GM12878 (cell line): ENCODE results near the gene PID1. TPM values are rescaled to one million over a fixed set of nuclear protein-coding genes. Genes with fewer than 3 reads are reported as not detected.

Source experiments
- ATAC-seq: fragments of 200-7000 bp; cut with Tn5 transposase; 3 replicates; pipeline ENCODE4 v1.9.1; 2020; ENCODE audit warnings: mild to moderate bottlenecking, moderate library complexity
- BruUV-seq: library from RNA; stranded (reverse); fragments of 400-500 nt; replicated peaks from 2 replicates; lab custom pipeline; 2021; lab: Mats Ljungman, UMichigan
- CTCF ChIA-PET: fragments of 300-600 bp; sonication (Branson Sonifier 250); formaldehyde crosslinking; extraction: SDS; loops from one replicate; lab custom pipeline; 2021; ENCODE audit warnings: inconsistent platforms; lab: Yijun Ruan, JAX
- POLR2A ChIA-PET: fragments of 350-600 bp; formaldehyde crosslinking; extraction: SDS; loops from one replicate; lab custom pipeline; 2021; ENCODE audit warnings: inconsistent platforms; lab: Charles Lee
- RAD21 ChIA-PET: fragments of 300-600 bp; sonication (Branson Sonifier 250); formaldehyde crosslinking; loops from one replicate; lab custom pipeline; 2023; ENCODE audit warnings: antibody characterized with exemption; ENCODE audit not compliant: unreplicated experiment; lab: Charles Lee
- SMC1A ChIA-PET: fragments of 300-600 bp; sonication (Branson Sonifier 250); formaldehyde crosslinking; loops from one replicate; lab custom pipeline; 2023; ENCODE audit not compliant: unreplicated experiment, uncharacterized antibody; lab: Charles Lee
- DNase-seq: peaks from one replicate; pipeline ENCODE4 v3.0.0-alpha.2; 2011; ENCODE audit warnings: low read depth, low spot score
- FAIRE-seq: peaks from 3 replicates; lab custom pipeline; 2011; peaks lifted over from hg19 to GRCh38; lab: Jason Lieb, UNC
- H2AFZ ChIP-seq: 2 replicates; pipeline ENCODE4 v1.6.0; 2011; ENCODE audit warnings: low read depth, low read length, control low read depth; ENCODE audit not compliant: control insufficient read depth
- H3K27ac ChIP-seq: 2 replicates; pipeline ENCODE4 v1.5.1; 2011; ENCODE audit warnings: control low read depth; ENCODE audit not compliant: control insufficient read depth, insufficient read depth
- H3K27me3 ChIP-seq, 2 experiments: replicated peaks in 1 of 2; 2 replicates each; pipeline versions ENCODE4 v1.6.0 to v1.6.1; 2011; ENCODE audit warnings: low read length in 1 of 2; ENCODE audit not compliant: control insufficient read depth in 2 of 2, insufficient read depth in 2 of 2
- H3K36me3 ChIP-seq, 2 experiments: 2 replicates each; pipeline ENCODE4 v1.5.1; 2011; ENCODE audit warnings: low read length in 1 of 2; ENCODE audit not compliant: control insufficient read depth in 2 of 2, insufficient read depth in 2 of 2
- H3K4me1 ChIP-seq: 2 replicates; pipeline ENCODE4 v1.6.1; 2011; ENCODE audit warnings: mild to moderate bottlenecking, low read length, moderate library complexity, mixed read lengths; ENCODE audit not compliant: control insufficient read depth, insufficient read depth
- H3K4me2 ChIP-seq: 2 replicates; pipeline ENCODE4 v1.6.0; 2011; ENCODE audit warnings: control low read depth; ENCODE audit not compliant: control insufficient read depth, insufficient read depth
- H3K4me3 ChIP-seq: fragments of 200-600 bp; sonication (generic); 2 replicates; pipeline ENCODE4 v1.5.1; 2016
- H3K79me2 ChIP-seq: 2 replicates; pipeline ENCODE4 v1.6.0; 2011; ENCODE audit warnings: low read length; ENCODE audit not compliant: control insufficient read depth, insufficient read depth
- H3K9ac ChIP-seq: 2 replicates; pipeline ENCODE4 v1.8.0; 2011; ENCODE audit warnings: low read length, control low read depth, mixed read lengths; ENCODE audit not compliant: control insufficient read depth, insufficient read depth
- H3K9me3 ChIP-seq: replicated peaks from 3 replicates; pipeline ENCODE4 v1.5.1; 2011; ENCODE audit warnings: mild to moderate bottlenecking, low read length; ENCODE audit not compliant: control insufficient read depth, insufficient read depth
- H4K20me1 ChIP-seq: 2 replicates; pipeline ENCODE4 v1.6.0; 2011; ENCODE audit not compliant: control insufficient read depth, insufficient read depth
- ASH2L ChIP-seq: fragments of 300-600, 200-600 bp; sonication (generic); IDR thresholded peaks from 2 replicates; pipeline ENCODE4 v1.6.1; 2017; ENCODE audit warnings: low read depth, mild to moderate bottlenecking, borderline replicate concordance
- CHD1 ChIP-seq: IDR thresholded peaks from 2 replicates; pipeline ENCODE4 v1.6.1; 2012; ENCODE audit warnings: low read depth, low read length, improper control_type of control experiment
- FOS ChIP-seq: IDR thresholded peaks from 3 replicates; pipeline ENCODE4 v1.6.1; 2011; ENCODE audit warnings: borderline replicate concordance; ENCODE audit not compliant: insufficient read length; ENCODE audit errors: extremely low read depth
- PKNOX1 ChIP-seq: fragments of 450-650 bp; IDR thresholded peaks from 2 replicates; pipeline ENCODE4 v1.6.1; 2016; ENCODE audit warnings: mild to moderate bottlenecking
- POLR2AphosphoS5 ChIP-seq: IDR thresholded peaks from 2 replicates; pipeline ENCODE4 v1.6.1; 2011; ENCODE audit warnings: mild to moderate bottlenecking, low read length, inconsistent platforms
- WGBS: methylation state at CpG from one replicate; pipeline ENCODE4 v1.1.6; 2016; ENCODE audit warnings: low lambda C conversion rate; ENCODE audit not compliant: insufficient replicate concordance, insufficient coverage; ENCODE audit errors: missing lambda C conversion rate; 5-methylcytosine and 5-hydroxymethylcytosine counted together
- in situ Hi-C: fragments of 300-500 bp; cut with MboI; formaldehyde crosslinking; loops from 9 replicates; pipeline ENCODE4 v1.14.3; 2018; ENCODE audit warnings: mixed read lengths
- intact Hi-C: fragments of 100-400 bp; cut with micrococcal nuclease; formaldehyde crosslinking; loops from one replicate; pipeline ENCODE4 v1.14.2; 2022; ENCODE audit not compliant: unreplicated experiment
- polyA plus RNA-seq, 11 experiments: library from polyadenylated mRNA; depleted of rRNA in 4 of 11; unstranded in 6 of 11; stranded (reverse) in 5 of 11; fragments of >200 nt; fragmentation: Nextera tagmentation in 4 of 11; fragmentation: Illumina TruSeq in 1 of 11; extraction: Ambion mirVana in 4 of 11; extraction: Trizol in 1 of 11; gene quantifications; 1 replicate in 1 of 11; 2 replicates in 10 of 11; pipeline versions ENCODE4 v1.2.1 to v1.2.3, GENCODE V29; 2011 to 2016; ENCODE audit warnings: inconsistent platforms in 2 of 11, missing spikeins in 2 of 11, low read depth in 1 of 11
- total RNA-seq, 4 experiments: library from RNA; depleted of rRNA in 3 of 4; stranded (reverse); fragments of >200 nt in 3 of 4; fragmentation: Illumina TruSeq in 1 of 4; extraction: Trizol in 1 of 4; gene quantifications; 2 replicates each; pipeline versions ENCODE4 v1.2.1 to v1.2.3, GENCODE V29; 2013 to 2021

The PID1 gene
- total and polyA plus RNA-seq, 10 of the 15 experiments (the other 5 are each of a cell fraction or from before 2014, with no cell fraction given), result not detected

DNA sequence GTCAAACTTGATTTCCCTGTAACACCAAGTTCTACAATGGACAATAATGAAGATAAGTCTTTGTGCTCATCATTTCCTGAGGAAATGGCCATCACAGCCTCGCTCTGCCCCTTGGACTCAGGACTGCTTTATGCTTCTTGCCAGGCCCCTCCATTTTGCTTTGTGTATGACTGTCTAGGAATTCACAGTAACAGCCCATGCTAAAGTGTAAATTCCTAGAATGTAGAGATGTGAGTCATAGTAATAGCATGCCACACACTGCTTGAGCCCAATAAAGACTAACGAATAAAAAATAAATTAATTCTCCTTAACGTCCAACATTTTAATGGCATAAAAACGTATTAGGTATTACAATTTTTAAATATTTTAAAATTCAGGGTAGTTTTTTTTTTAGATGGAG lies 226.5 kb downstream of the PID1 start (continued):
- TF ChIP-seq POLR2AphosphoS5, result no peak
- TF ChIP-seq FOS, result no peak

- ATAC-seq, result no peak
Observed at GRCh38 chr2:229043681-229044080, 227.4 kb downstream of the PID1 start.

More at GRCh38 chr2:229043681-229044080, 227.4 kb downstream of the PID1 start:
- Histone ChIP-seq H3K9ac (no peak overlapping the region), H3K79me2 (no peaks in the 10 kb centered on the region), H3K27ac (no peak overlapping the region), H3K9me3 (no peaks in the 10 kb centered on the region), H3K4me1 (no peaks in the 10 kb centered on the region)
- ChIA-PET POLR2A (no interaction called here), CTCF (no interaction called here)
- no peak for DNase-seq
- FAIRE-seq, result no peak
- intact Hi-C loops, result no loop called here
- TF ChIP-seq CHD1 (no peak), ASH2L (no peak), PKNOX1 (no peak)
- TF ChIP-seq, all 136 proteins: peak for 0
- no peak overlapping the region for H3K4me2 ChIP-seq
- H4K20me1 ChIP-seq, result no peaks in the 10 kb centered on the region
- no TSS peak for BruUV-seq
- 0% methylated on average over 3 of the region's 3 CpGs for WGBS
- no peaks in the 10 kb centered on the region for H3K27me3 ChIP-seq
- no peaks in the 10 kb centered on the region for H3K36me3 ChIP-seq
- H2AFZ ChIP-seq, result no peak overlapping the region
- ChIA-PET SMC1A (no interaction called here), RAD21 (no interaction called here)
- H3K4me3 ChIP-seq, result no peak overlapping the region
- in situ Hi-C loops, result no loop called here
